Neutrophil (primary cell): ENCODE measurements around the gene CFD.

ENCODE experiments used
- H3K27ac ChIP-seq: fragments of 200-600 bp; sonication (generic); 2 replicates; pipeline ENCODE4 v1.5.1; 2016; ENCODE audit warnings: mild to moderate bottlenecking, moderate library complexity
- H3K27me3 ChIP-seq: fragments of 200-600 bp; sonication (generic); 2 replicates; pipeline ENCODE4 v1.6.0; 2016; ENCODE audit warnings: mild to moderate bottlenecking
- H3K36me3 ChIP-seq: fragments of 200-600 bp; sonication (generic); 2 replicates; pipeline ENCODE4 v1.5.1; 2017
- H3K4me1 ChIP-seq, 2 experiments: fragments of 200-600 bp in 1 of 2; sonication (generic) in 1 of 2; 1 replicate in 1 of 2; 2 replicates in 1 of 2; pipeline versions ENCODE4 v1.5.1 to v1.6.1; 2013 to 2016; ENCODE audit warnings: low read depth in 1 of 2, low read length in 1 of 2, mild to moderate bottlenecking in 1 of 2, moderate library complexity in 1 of 2; ENCODE audit not compliant: control insufficient read depth in 1 of 2, insufficient read depth in 1 of 2
- H3K4me3 ChIP-seq, 2 experiments: fragments of 200-600 bp in 1 of 2; sonication (generic) in 1 of 2; 1 replicate in 1 of 2; 2 replicates in 1 of 2; pipeline ENCODE4 v1.5.1; 2013 to 2016; ENCODE audit warnings: low read depth in 1 of 2, low read length in 1 of 2, mild to moderate bottlenecking in 1 of 2, moderate library complexity in 1 of 2
- H3K9me3 ChIP-seq: fragments of 200-600 bp; sonication (generic); 2 replicates; pipeline ENCODE4 v1.5.1; 2016
- CTCF ChIP-seq: fragments of 200-600 bp; sonication (generic); IDR thresholded peaks from 2 replicates; pipeline ENCODE4 v1.5.1; 2016; ENCODE audit warnings: antibody characterized with exemption

CFD gene

DNA sequence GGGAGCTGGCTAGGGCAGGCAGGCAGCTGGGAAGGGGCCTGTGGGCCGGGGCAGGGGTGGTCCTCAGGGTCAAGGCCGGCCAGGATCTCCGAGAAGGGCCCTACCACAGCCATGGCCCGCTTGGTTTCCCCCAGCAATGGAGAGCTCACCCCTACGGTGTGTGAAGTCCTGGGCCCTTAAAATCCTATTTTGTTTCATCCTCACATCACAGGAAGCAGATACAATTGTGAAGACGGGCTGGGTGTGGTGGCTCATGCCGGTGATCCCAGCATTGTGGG, 42.6 kb downstream of the CFD start:
- no peaks in the 10 kb centered on the region for H3K9me3 ChIP-seq
- peaks cover 76% of the 10 kb centered on the region for H3K36me3 ChIP-seq
- peak overlapping the region; percentile 13 for H3K27ac ChIP-seq
- TF ChIP-seq CTCF: no peak
- H3K4me3 ChIP-seq: no peak overlapping the region
- no peaks in the 10 kb centered on the region for H3K27me3 ChIP-seq
- H3K4me1 ChIP-seq: peaks cover 22 to 33% of the 10 kb centered on the region in 2 experiments

GRCh38 chr19:902446-903226, 43.2 kb downstream of the CFD start:
- H3K9me3 ChIP-seq: no peaks in the 10 kb centered on the region
- no peak for TF ChIP-seq CTCF
- H3K4me1 ChIP-seq: peaks cover 28 to 39% of the 10 kb centered on the region in 2 experiments
- peaks cover 70% of the 10 kb centered on the region for H3K36me3 ChIP-seq
- no peak overlapping the region for H3K4me3 ChIP-seq
- H3K27me3 ChIP-seq: no peaks in the 10 kb centered on the region
- H3K27ac ChIP-seq: no peak overlapping the region

GRCh38 chr19:903266-903797, 43.9 kb downstream of the CFD start:
- Histone ChIP-seq H3K9me3 (no peaks in the 10 kb centered on the region), H3K27ac (no peak overlapping the region), H3K4me1 (peaks cover 35 to 46% of the 10 kb centered on the region in 2 experiments), H3K36me3 (peaks cover 65% of the 10 kb centered on the region), H3K4me3 (no peak overlapping the region), H3K27me3 (no peaks in the 10 kb centered on the region)
- no peak for TF ChIP-seq CTCF

GRCh38 chr19:904545-904944, 45.1 kb downstream of the CFD start:
- TF ChIP-seq CTCF: no peak
- H3K27me3 ChIP-seq: no peaks in the 10 kb centered on the region
- H3K27ac ChIP-seq: peak overlapping the region; percentile 13
- no peak overlapping the region for H3K4me3 ChIP-seq
- H3K9me3 ChIP-seq: no peaks in the 10 kb centered on the region
- peaks cover 45 to 58% of the 10 kb centered on the region in 2 experiments for H3K4me1 ChIP-seq
- peaks cover 53% of the 10 kb centered on the region for H3K36me3 ChIP-seq

DNA sequence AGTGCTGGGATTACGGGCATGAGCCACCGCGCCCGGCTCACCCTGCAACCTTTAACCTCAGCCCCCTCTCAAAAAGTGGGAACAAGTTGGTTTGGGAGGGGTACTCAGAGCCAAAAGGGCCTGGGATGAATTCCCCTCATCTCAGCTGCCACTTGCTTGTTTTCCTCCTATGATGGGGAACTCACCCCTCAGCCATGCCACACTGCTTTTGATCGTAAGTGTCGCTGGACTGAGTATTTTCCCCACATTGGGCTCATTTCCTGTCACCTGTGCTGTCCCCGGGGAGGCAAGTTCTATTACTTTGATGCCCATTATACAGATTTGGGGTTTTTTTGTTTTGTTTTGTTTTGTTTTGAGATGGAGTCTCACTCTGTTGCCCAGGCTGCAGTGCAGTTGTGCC, 47.0 kb downstream of the CFD start:
- Histone ChIP-seq H3K36me3 (peaks cover 52% of the 10 kb centered on the region), H3K27ac (peak overlapping the region; percentile 100), H3K27me3 (no peaks in the 10 kb centered on the region), H3K4me3 (peak overlapping the region; percentile 66 to 68), H3K4me1 (peaks cover 58 to 64% of the 10 kb centered on the region in 2 experiments), H3K9me3 (no peaks in the 10 kb centered on the region)
- no peak for TF ChIP-seq CTCF
